D721Med (cell line): ENCODE results near the gene BOLL.
A peak's percentile ranks its signal among the peaks of the same experiment; 100 is the strongest.
"Not testable (repeated sequence)": the region's sequence is repeated elsewhere in the genome, so short reads cannot be mapped to it uniquely, and the experiment has no call there.

ENCODE experiments used
- DNase-seq: peaks from one replicate; pipeline ENCODE4 v3.0.0; 2011; ENCODE audit warnings: low spot score; ENCODE audit not compliant: insufficient read length
- FAIRE-seq: peaks from 2 replicates; lab custom pipeline; 2011; peaks lifted over from hg19 to GRCh38; lab: Jason Lieb, UNC
- TF ChIP-seq, protein P1 (sequence below): IDR thresholded peaks from 2 replicates; pipeline ENCODE4 v1.5.1; 2012; ENCODE audit warnings: mild to moderate bottlenecking, control low read depth; ENCODE audit not compliant: insufficient read depth; ENCODE audit errors: missing control alignments

Gene BOLL

DNA sequence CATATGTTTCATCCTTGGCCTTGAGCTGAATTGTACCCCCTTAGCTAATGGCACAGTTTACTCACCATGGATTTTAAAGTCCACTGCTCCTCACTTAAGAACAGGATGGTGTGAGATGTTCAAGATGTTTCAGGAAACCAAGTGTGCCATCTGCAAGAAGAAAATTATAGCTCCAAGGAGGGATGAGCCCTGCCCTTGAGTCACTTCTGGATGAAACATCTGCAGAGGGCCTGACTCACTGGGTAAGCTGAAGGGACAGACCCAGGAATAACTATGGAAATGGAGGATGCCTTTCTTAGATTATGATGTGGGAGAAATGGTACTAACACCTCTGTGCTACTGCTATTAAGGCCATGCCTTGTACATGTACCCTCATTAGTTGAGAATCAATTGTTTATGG lies 73.5 kb downstream of the BOLL start:
- no peak for DNase-seq
- FAIRE-seq: no peak
- TF ChIP-seq, protein P1, sequence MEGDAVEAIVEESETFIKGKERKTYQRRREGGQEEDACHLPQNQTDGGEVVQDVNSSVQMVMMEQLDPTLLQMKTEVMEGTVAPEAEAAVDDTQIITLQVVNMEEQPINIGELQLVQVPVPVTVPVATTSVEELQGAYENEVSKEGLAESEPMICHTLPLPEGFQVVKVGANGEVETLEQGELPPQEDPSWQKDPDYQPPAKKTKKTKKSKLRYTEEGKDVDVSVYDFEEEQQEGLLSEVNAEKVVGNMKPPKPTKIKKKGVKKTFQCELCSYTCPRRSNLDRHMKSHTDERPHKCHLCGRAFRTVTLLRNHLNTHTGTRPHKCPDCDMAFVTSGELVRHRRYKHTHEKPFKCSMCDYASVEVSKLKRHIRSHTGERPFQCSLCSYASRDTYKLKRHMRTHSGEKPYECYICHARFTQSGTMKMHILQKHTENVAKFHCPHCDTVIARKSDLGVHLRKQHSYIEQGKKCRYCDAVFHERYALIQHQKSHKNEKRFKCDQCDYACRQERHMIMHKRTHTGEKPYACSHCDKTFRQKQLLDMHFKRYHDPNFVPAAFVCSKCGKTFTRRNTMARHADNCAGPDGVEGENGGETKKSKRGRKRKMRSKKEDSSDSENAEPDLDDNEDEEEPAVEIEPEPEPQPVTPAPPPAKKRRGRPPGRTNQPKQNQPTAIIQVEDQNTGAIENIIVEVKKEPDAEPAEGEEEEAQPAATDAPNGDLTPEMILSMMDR: no peak

DNA sequence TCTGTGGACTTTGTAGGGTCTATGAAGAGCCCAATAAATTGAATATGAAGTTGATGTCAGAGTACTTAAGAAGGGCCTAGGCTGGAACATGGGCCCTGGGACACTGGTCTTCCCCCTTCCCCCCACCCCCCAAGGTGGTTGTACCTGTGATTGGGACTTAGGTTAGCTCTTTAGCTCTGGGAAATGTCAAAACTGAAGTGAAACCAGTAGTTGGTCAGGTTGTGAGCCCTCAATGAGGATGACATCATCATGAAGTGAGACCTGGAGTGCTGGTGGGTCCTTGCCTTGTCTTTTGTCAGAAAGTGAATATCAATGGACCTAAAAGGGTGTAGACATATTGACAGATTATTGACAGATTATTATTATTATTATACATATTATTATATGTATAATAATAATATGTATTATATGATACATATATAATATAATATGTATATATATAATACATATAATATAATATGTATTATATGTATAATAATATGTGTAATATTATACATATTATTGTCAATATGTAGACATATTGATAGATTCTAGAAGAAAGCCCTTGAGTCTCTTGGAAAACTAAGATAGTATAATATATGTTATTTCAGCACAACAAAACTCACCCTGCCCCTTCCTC lies 74.6 kb downstream of the BOLL start:
- FAIRE-seq (no peak), DNase-seq (no peak)
- TF ChIP-seq, protein P1: no peak

DNA sequence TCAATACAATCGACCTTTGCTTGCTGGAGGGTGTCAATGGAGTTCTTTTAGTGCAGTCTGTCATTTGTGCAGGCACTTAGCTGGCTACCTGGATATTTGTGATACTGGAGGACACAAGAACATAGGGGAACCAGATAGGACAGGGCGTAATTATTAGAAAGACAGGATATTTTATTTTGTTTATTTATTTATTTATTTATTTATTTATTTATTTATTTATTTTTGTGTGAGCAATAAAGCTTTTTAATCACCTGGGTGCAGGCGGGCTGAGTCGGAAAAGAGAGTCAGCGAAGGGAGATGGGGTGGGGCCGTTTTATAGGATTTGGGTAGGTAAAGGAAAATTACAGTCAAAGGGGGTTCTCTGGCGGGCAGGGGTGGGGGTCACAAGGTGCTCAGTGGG lies 76.0 kb downstream of the BOLL start:
- not testable (repeated sequence) for DNase-seq, FAIRE-seq

DNA sequence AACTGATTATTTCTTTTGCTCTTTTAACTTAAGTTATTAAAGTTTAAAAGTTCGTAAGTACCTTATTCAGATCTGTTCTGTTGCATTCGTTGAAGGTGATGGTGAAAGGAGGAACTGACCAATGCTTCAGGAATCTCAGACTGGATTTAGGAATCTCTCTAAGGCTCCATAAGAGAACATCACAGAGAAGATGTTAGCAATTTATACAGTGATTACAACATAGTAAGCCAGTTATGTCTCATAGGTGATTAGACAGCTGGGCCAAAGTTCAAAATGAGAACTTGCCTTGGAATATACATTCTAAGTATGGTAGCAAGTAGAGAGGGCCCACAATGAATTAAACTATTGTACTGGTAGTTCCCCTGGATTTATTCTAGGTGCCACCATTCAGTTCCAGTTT lies 76.8 kb downstream of the BOLL start:
- FAIRE-seq (no peak), DNase-seq (no peak)

DNA sequence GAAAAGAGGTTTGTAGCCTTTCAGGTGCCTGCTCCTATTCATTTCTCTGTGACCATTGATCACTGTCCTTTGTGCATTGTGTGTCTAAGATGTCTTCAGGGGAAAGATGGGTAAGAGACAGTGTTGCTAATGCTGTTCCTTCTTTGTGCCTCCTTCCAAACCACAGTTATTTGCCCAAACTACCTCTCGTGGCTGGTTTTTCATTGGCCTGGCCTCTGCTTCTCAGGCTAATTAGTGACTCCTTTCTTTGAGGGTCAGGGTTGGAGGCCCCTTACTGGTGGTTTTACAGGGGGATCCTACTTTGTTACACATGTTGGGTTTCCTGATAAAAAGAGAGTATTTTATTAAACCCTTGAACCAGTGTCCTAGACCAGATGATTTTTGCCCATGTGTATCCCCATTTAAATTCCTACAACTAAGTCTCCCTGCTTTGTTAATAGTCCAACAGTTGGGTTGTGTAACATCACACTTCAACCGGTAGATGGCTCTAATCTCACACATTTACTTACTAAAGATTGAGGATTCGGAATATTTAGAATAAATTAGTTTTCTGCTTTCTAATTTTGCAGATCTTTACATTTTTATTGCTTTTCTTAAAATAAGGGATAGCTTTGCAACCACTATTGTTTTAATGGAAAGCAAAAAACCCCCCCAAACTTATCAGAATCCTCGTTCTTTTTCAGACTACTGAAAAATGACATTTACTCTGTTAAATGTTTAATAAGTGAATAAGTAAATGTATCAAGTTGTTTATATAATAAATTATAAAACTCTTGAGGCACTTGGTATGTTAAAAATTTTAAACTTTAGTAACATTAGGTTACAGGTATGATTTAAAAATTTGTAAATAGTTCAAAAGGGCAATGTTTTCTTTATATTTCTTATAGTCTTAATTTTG lies 77.6 kb downstream of the BOLL start:
- DNase-seq: no peak
- TF ChIP-seq, protein P1: peak; percentile 72
- no peak for FAIRE-seq

More for the DNA sequence above, 76.8 kb downstream of the BOLL start:
- TF ChIP-seq, protein P1: no peak

DNA sequence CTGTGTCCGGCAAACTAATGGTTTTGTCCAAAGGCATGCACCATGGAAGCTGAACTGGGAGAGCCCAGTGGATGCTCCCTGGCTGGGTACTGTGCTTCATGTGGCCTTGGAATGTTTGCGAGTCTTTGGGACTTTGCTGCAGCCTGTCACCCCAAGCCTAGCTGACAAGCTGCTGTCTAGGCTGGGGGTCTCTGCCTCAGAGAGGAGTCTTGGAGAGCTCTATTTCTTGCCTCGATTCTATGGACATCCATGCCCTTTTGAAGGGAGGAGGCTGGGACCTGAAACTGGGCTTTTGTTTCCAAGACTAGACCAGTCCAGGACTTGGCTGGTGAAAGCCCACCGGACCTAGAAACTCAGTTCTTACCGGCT lies 78.3 kb downstream of the BOLL start:
- FAIRE-seq (no peak), DNase-seq (no peak)
- TF ChIP-seq, protein P1: no peak

DNA sequence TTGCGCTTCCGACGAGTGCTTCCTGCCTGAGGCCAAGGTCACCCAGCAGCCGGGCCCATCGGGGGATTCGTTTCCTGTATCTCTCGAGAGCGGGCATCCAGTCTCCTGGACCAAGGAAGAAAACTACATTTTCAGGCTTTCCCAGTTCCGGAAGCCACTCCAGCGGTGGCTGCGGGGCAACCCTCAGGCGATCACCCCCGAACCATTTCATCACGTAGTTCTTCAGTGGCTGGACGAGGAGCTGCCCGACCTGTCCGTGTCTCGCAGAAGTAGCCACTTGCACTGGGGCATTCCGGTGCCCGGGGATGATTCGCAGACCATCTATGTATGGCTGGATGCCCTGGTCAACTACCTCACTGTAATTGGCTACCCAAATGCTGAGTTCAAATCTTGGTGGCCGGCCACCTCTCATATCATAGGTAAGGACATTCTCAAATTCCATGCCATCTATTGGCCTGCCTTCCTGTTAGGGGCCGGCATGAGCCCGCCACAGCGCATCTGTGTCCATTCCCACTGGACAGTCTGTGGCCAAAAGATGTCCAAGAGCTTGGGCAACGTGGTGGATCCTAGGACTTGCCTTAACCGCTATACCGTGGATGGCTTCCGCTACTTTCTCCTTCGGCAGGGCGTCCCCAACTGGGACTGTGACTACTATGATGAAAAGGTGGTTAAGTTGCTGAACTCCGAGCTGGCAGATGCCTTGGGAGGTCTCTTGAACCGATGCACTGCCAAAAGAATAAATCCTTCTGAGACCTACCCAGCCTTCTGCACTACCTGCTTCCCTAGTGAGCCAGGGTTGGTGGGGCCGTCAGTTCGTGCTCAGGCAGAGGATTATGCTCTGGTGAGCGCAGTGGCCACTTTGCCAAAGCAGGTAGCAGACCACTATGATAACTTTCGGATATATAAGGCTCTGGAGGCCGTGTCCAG lies 78.9 kb downstream of the BOLL start:
- TF ChIP-seq, protein P1: no peak
- no peak for FAIRE-seq
- DNase-seq: no peak
